A549 (cell line): ENCODE measurements around the gene SP5.

Experiments
- CBX2 ChIP-seq: fragments of 200-600 bp; sonication (generic); IDR thresholded peaks from 2 replicates; pipeline ENCODE4 v1.6.1; 2016; ENCODE audit warnings: low read depth, mild to moderate bottlenecking, borderline replicate concordance
- MAFK ChIP-seq: fragments of 450-650 bp; IDR thresholded peaks from 2 replicates; pipeline ENCODE4 v1.6.1; 2014; ENCODE audit not compliant: partially characterized antibody
- POLR2A ChIP-seq: IDR thresholded peaks from 2 replicates; pipeline ENCODE4 v1.6.1; 2012; ENCODE audit warnings: mild to moderate bottlenecking, low read length
- RAD21 ChIP-seq, 2 experiments: fragments of >200 bp in 1 of 2; sonication (Bioruptor Twin) in 1 of 2; formaldehyde crosslinking in 1 of 2; IDR thresholded peaks in 1 of 2; conservative IDR thresholded peaks in 1 of 2; 2 replicates in 1 of 2; 3 replicates in 1 of 2; pipeline ENCODE4 v1.6.1; 2012 to 2018; ENCODE audit warnings: inconsistent platforms in 1 of 2
- RFX5 ChIP-seq: fragments of 450-650 bp; IDR thresholded peaks from 2 replicates; pipeline ENCODE4 v1.7.1; 2014; ENCODE audit warnings: antibody characterized with exemption, mild to moderate bottlenecking, moderate library complexity
- ZFP36 ChIP-seq: fragments of 450-650 bp; IDR thresholded peaks from 2 replicates; pipeline ENCODE4 v1.6.1; 2014; ENCODE audit warnings: borderline replicate concordance; ENCODE audit not compliant: partially characterized antibody
- ZNF302 ChIP-seq: fragments of 250-450 bp; sonication (Bioruptor Pico); IDR thresholded peaks from 2 replicates; pipeline ENCODE4 v1.9.0; 2021; ENCODE audit warnings: inconsistent platforms, mild to moderate bottlenecking, moderate library complexity
- TF ChIP-seq, protein P1 (sequence below): fragments of >200 bp; sonication (Bioruptor Twin); formaldehyde crosslinking; IDR thresholded peaks from 3 replicates; pipeline ENCODE4 v1.5.1; 2016

DNA sequence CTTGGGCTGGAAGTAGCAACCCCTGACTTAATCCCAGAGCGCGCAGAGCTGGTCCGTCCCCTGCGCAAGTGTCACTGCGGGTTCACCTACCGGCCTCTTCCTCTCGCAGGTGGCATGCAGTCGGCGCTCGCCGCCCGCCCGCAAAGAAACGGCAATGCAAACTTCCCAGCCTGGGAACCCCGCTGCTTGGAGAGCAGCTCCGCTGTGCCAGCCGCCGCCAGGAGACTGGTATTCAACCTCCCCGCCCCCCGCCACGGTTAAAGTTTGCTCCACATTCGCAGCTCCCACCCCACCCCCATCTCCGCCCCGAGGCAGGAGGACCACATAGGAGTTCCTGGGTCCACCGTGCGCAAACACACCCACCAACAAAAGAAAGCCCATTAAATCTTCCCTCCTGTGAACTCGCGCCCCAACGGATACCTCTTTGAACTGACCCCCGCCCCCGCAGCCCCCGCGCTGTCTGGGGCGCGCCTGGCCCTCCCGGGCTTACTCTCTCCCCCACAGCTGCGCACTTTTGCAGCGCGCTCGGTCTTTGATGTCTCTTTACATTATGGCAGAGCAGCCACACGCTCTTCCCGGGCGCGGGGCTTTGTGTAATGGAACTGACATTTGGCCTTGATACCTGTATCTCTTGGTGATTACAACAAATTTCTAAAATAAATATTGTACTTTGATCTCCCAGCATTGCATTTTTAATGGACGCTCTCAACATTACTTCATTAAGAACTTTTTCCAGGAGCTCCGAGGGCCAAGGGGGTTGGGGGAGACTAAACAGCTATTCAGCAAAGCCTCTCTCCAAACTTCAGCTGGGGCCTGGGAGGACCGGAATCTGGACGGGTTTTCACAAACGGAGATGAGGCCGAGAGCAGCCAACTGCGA lies 3.1 kb upstream of the SP5 start:
- TF ChIP-seq CBX2 (no peak), ZFP36 (no peak), RAD21 (conservative IDR thresholded peaks at IDR 0.05 in 1 of 2, IDR thresholded peaks at IDR 0.05 in 1 of 2) (no peak), MAFK (no peak), RFX5 (no peak), POLR2A (no peak), ZNF302 (CRISPR knock-in tag) (no peak)
- TF ChIP-seq, protein P1, sequence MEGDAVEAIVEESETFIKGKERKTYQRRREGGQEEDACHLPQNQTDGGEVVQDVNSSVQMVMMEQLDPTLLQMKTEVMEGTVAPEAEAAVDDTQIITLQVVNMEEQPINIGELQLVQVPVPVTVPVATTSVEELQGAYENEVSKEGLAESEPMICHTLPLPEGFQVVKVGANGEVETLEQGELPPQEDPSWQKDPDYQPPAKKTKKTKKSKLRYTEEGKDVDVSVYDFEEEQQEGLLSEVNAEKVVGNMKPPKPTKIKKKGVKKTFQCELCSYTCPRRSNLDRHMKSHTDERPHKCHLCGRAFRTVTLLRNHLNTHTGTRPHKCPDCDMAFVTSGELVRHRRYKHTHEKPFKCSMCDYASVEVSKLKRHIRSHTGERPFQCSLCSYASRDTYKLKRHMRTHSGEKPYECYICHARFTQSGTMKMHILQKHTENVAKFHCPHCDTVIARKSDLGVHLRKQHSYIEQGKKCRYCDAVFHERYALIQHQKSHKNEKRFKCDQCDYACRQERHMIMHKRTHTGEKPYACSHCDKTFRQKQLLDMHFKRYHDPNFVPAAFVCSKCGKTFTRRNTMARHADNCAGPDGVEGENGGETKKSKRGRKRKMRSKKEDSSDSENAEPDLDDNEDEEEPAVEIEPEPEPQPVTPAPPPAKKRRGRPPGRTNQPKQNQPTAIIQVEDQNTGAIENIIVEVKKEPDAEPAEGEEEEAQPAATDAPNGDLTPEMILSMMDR, result no peak
